CD4-positive, alpha-beta T cell treated with Interleukin-17A for 4 hours (primary cell): ENCODE data around the gene HINT2.
A peak's percentile ranks its signal among the peaks of the same experiment; 100 is the strongest.

Source experiments
- DNase-seq: peaks from one replicate; pipeline ENCODE4 v3.0.0-alpha.2; 2020; ENCODE audit warnings: mixed read lengths

HINT2 gene

GRCh38 chr9:35811381-35812024 lies 3.3 kb downstream of the HINT2 start:
- no peak for DNase-seq

- no peak for DNase-seq
Measured at GRCh38 chr9:35810122-35810521, 4.7 kb downstream of the HINT2 start.

DNA sequence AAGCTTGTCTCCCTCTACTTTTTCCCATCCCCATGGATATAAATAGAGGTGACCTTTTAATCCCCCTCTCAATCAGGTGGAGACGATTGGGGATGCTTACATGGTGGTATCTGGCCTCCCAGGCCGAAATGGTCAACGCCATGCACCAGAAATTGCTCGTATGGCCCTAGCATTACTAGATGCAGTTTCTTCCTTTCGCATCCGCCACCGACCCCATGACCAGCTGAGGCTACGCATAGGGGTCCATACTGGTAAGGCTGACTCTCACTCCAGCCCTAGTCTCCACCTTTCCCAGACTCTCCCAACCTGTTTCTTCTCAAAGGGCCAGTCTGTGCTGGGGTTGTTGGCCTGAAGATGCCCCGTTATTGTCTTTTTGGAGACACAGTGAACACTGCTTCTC lies 6.4 kb downstream of the HINT2 start:
- no peak for DNase-seq

- DNase-seq: no peak
Measured at GRCh38 chr9:35806101-35806500, 8.7 kb downstream of the HINT2 start.

DNA sequence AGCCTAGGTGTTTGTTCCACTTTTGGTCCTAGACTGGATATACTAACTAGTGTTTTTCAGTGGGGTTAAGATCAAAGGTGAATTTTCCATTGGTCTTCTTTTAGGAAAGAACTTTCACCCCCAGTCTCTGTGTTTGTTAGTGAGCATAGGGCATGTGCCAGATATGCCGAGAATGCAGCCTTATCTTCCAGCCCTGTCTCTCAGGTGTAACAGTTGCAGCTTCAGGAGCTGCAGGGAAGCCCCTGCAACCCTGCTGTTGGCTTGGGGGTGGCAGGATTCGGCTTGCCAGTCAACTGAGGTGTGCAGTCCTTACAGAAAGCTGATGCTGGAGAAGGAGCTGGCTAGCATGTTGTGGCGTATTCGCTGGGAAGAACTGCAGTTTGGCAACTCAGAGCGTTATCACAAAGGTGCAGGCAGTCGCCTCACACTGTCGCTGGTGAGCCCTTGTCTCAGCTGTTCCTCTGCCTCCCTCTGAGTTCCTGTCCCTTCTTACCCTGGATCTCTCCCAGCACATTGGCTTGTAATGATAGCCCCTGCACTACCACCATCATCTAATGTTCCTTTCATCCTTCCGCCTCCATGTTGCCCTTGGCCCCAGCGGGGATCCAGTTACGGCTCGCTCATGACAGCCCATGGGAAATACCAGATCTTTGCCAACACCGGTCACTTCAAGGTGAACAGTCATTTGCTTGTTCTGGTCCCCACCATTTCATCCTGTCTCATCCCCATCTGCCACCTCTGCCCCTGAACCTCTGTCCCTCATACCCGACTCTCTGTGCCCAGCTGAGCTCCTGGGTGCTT lies 13.3 kb downstream of the HINT2 start:
- no peak for DNase-seq

GRCh38 chr9:35800530-35800929 lies 14.3 kb downstream of the HINT2 start:
- no peak for DNase-seq

DNA sequence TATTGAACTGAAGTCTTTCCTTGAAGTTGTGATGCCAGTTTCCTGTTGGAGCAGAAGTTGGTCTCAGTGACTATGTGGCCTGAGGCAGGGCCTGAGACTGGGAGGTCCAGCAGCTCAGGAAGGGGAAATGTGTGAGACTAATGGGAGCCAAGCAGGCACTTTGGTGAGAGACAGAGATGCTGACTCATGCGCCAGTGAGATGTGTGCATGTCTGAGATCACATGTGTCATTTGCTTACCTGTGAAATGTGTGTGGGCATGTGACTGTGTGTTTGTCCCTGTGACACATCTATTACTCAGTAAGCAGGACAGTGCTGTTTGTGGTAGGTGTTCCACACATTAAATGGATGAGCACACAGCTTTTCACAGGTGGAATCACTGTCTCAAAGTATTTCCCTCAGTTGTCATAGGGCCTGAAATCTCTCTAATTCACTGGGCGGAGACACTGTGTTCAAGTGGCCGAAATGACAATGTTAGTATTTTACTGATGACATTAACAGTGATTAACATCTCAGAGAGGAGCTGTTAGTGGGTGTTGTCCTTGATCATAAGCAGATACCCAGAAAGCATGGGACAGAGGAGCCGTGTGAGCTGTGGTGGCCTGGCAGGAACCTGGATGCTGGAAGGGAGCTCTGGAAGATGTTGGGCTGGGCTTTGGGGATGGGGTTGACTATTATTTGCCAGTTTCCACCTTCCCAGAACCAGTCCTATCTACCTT lies 16.0 kb downstream of the HINT2 start:
- peak; percentile 16 for DNase-seq

GRCh38 chr9:35797311-35798109 lies 17.3 kb downstream of the HINT2 start:
- no peak for DNase-seq

DNA sequence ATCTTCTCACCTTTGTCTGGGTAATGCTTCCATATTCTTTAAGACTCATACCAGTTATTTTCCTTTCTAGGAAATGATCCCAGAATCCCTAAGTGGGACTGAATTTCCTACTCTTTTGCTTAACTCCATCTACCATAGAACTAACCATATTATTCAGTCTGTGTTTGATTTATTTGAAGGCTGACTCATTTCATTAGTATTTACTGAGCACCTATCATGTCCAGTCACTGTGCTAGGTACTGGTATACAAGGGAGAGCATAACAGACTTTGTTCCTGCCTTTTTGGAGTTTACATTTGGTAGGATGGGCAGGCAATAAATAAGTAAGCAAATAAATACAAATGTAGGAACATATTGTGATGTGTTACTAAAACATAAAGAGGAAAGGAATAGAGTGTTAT lies 19.1 kb downstream of the HINT2 start:
- DNase-seq: no peak

- DNase-seq: no peak
Measured at GRCh38 chr9:35793461-35793860, 21.4 kb downstream of the HINT2 start.

GRCh38 chr9:35792826-35793225 lies 22.0 kb downstream of the HINT2 start:
- DNase-seq: no peak

DNA sequence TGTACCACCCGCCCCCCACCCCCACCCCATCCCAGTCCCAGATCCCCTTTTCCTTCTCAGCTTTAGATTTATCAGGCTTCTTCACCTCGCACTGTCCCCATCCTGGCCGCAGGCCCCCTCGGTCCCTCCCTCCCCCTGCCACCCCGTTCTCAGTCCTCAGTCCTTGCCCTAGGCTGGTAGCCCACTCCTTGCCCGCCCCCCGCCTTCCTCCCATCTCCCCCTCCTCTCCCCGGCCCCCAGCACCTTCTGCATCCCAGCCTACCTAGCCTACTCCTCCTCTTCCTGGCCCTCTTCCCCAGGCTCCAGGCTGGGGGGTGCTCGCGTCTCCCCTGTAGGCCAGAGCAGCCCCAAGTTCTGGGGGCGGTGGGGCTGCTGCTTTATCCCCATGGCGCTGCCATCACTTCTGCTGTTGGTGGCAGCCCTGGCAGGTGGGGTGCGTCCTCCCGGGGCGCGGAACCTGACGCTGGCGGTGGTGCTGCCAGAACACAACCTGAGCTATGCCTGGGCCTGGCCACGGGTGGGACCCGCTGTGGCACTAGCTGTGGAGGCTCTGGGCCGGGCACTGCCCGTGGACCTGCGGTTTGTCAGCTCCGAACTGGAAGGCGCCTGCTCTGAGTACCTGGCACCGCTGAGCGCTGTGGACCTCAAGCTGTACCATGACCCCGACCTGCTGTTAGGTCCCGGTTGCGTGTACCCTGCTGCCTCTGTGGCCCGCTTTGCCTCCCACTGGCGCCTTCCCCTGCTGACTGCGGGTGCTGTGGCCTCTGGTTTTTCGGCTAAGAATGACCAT lies 22.6 kb downstream of the HINT2 start:
- no peak for DNase-seq

- no peak for DNase-seq
Measured at GRCh38 chr9:35791297-35791921, 23.4 kb downstream of the HINT2 start, which contains the start of gene NPR2. Gene NPR2 (plus strand): TSS chr9:35791591. CDS start chr9:35792409, 818 bp downstream.

DNA sequence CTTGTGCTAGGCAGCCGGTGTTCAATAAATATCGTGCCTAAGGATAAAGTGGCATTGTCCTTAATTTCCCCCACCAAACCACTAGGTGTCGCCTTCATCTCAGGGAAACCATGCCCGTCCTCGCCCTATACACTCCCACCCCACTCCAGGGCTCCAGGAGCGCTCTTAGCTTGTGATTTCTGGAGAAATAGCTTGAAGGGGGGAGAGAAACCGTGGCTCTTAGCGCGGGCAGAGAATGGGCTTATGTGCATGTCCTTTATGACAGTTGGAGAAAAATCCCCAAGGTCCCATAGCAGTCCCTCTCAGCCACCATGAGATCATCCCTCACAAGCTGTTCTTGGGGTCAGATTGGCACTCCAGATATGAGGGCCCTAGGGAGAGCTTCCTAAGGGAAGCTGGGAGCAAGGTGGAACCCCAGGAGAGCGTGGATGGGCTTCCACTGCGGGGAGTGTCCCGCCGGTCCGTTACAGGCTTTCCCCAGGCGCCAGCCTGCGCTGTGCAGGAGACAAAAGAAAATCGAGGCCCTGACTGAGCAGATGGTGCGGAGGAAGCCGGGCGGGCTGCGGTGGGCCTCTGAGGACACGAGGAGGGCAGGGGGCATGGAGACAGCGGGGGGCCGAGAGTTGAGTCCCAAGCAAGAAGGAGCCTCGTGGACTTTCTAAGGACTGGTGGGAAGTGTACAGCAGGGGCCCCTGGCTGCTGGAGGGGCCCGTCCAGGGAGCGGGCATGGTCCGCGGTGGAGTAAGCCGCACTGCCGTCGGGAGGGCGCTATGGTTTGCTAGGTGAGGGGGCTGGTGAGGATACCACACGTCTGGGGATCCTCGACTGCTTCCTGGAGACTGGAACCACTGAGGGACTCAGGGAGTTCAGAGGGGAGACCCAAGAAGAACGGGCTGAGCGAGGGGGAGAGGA lies 24.2 kb downstream of the HINT2 start:
- peak; percentile 70 for DNase-seq

DNA sequence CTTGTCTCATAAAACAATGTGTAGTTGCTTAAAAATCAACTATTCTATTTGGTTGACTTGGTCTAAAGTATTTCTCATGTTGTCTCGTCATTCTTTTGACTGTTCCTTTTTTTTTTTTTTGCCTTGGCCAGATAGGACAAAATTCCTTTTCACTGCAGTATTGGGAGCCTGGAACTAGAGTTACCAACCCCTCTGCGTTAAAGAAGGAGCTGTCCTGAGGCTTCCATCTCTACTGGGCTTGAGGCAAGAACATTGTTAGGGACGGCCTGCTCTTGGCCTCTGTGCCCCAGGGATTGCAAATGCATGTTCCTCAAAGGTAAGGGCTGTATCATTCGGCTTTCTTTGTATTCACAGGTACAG lies 24.8 kb downstream of the HINT2 start:
- DNase-seq: no peak

DNA sequence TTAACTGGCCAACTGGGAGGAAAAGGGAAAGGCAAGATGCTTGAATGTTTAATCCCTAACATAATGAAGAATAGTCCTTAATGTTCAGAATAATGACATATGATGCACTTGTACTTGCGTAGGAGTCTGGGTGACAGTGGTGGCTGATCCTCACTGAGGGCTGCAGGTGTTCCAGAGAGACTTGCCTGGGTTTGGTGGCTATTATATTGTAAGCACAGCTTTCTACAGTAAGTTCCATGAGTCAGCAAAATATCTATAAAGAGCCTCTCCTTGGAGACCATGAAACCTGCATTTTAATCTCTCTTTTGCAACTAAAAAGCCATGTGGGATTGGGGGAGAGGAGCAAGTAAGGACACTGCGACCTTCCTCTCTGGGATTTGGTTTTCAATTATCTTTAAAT lies 25.3 kb downstream of the HINT2 start:
- no peak for DNase-seq

GRCh38 chr9:35783418-35783817 lies 31.4 kb downstream of the HINT2 start:
- DNase-seq: no peak

DNA sequence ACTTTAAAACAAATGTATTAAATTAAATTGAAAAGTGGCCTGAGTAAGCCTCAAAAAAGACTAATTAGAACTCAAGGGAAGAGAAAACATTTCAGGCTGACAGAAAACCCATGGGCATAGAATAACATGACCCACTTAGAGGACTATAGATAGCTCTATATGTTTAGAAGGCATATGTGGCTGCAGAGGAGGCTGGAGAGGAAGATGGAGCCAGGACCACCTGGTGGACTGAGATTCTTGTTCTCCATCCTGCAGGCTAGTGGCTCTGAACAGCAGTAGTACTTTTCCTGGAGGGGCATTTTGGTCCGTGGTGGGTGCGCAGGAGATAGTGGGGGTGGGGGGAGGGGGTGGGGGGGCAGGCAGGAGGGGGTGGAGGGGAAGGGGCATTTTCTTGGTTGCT lies 33.8 kb downstream of the HINT2 start:
- DNase-seq: no peak

DNA sequence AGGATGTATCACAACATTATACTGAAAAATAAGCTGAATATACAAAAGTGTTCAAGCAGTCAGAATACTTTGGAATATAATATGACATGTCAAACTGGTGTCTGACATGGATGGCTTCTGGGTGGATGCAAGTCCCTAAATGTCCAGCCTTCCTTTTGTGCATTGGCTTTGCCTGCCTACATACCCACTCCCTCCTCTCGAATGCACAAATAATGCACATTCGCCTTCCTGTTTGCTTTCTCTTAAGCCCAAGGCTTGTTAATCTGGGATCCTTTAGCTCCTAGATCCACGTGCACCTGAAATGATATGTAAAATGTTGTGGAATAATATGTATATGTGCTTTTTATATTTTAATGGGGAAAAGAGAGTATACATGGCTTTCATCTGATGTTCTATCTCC lies 36.3 kb downstream of the HINT2 start:
- DNase-seq: no peak

DNA sequence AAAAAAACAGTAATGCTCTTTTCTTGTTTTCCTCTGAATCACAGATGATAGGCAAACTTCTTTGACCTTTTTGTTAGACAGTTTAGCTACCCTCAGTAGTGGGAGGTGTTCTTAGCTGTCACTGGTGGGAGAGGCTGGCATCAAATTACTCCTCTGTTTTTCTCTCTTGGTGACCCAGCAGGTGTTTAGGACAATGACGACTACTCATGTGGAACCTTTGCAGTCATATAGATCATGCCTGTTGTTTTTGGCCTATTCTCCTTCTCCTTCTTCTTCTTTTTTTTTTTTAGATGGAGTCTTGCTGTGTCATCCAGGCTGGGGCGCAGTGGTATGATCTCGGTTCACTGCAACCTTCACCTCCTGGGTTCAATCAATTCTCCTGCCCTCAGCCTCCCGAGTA lies 38.8 kb downstream of the HINT2 start:
- DNase-seq: no peak
